Measurements from ENCODE around the gene LRRC15. TPM values are rescaled to one million over a fixed set of nuclear protein-coding genes. Genes with fewer than 3 reads are reported as not detected.

The LRRC15 gene
- total RNA-seq, 2 donors from 2014 or later = 0.11 TPM; not detected in 1

GRCh38 chr3:194390835-194391234 is 21.3 kb upstream of the LRRC15 start:
- Histone ChIP-seq H3K27ac (ENCODE audit: low read depth, low read length) (no peak overlapping the region), H3K27me3 (ENCODE audit: control insufficient read depth, insufficient read depth, low read length, poor library complexity, severe bottlenecking) (peaks cover 35% of the 10 kb centered on the region), H3K9ac (ENCODE audit: extremely low read depth, low read length, poor library complexity, severe bottlenecking) (no peak overlapping the region), H3K4me1 (ENCODE audit: control insufficient read depth, insufficient read depth, low read length) (peaks cover 3% of the 10 kb centered on the region), H3K4me3 (ENCODE audit: low read length) (no peak overlapping the region), H3K36me3 (ENCODE audit: control insufficient read depth, insufficient read depth, low read length) (no peaks in the 10 kb centered on the region), H3K9me3 (ENCODE audit: control insufficient read depth, low read length) (peaks cover 9% of the 10 kb centered on the region)
- TF ChIP-seq CTCF (conservative IDR thresholded peaks at IDR 0.05) = no peak
- H3K4me3 Mint-ChIP-seq = no peak overlapping the region
- H3K27me3 Mint-ChIP-seq (ENCODE audit: insufficient read depth) = peaks cover 20% of the 10 kb centered on the region
- peaks cover 9% of the 10 kb centered on the region for H3K9me3 Mint-ChIP-seq
- no peak for DNase-seq
- peaks cover 12% of the 10 kb centered on the region for H3K4me1 Mint-ChIP-seq
- H3K36me3 Mint-ChIP-seq (ENCODE audit: low read depth) = no peaks in the 10 kb centered on the region
- H3K27ac Mint-ChIP-seq = no peak overlapping the region

DNA sequence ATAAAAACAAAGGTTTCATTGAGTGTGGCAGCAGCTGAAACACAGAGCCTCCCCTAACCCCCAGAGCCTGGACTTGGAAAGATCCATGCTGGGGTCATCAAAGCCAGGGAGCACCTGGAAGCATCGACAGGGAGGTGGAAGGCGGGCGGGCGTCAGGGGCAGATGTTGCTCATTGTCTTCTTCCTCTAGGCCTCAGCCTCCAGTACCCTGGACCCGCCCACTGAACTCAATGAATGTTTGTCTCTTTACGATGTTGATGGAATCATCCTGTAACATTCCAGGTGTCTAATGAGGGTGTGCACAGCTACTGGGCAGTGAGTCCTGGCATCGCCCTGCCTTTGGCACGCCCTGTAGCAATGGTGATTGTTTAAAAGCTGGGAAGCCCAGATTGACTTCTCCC is 19.7 kb upstream of the LRRC15 start:
- Histone ChIP-seq H3K36me3 (ENCODE audit: control insufficient read depth, insufficient read depth, low read length) (no peaks in the 10 kb centered on the region), H3K27me3 (ENCODE audit: control insufficient read depth, insufficient read depth, low read length, poor library complexity, severe bottlenecking) (peaks cover 33% of the 10 kb centered on the region), H3K27ac (ENCODE audit: low read depth, low read length) (no peak overlapping the region), H3K9me3 (ENCODE audit: control insufficient read depth, low read length) (peaks cover 9% of the 10 kb centered on the region), H3K4me3 (ENCODE audit: low read length) (no peak overlapping the region), H3K9ac (ENCODE audit: extremely low read depth, low read length, poor library complexity, severe bottlenecking) (no peak overlapping the region), H3K4me1 (ENCODE audit: control insufficient read depth, insufficient read depth, low read length) (peaks cover 6% of the 10 kb centered on the region)
- no peak for TF ChIP-seq CTCF (conservative IDR thresholded peaks at IDR 0.05)
- Mint-ChIP-seq H3K27me3 (ENCODE audit: insufficient read depth) (peaks cover 24% of the 10 kb centered on the region), H3K4me1 (peaks cover 12% of the 10 kb centered on the region), H3K36me3 (ENCODE audit: low read depth) (no peaks in the 10 kb centered on the region), H3K27ac (no peak overlapping the region), H3K4me3 (no peak overlapping the region), H3K9me3 (peaks cover 9% of the 10 kb centered on the region)
- WGBS, 2 experiments (ENCODE audit: insufficient coverage in 1 of 2, insufficient read length in 1 of 2) = 94 to 95% methylated on average over 2 to 8 of the region's 8 CpGs
- DNase-seq = no peak

GRCh38 chr3:194387926-194388418 is 18.4 kb upstream of the LRRC15 start:
- H3K27me3 ChIP-seq (ENCODE audit: control insufficient read depth, insufficient read depth, low read length, poor library complexity, severe bottlenecking) = peaks cover 39% of the 10 kb centered on the region
- H3K9ac ChIP-seq (ENCODE audit: extremely low read depth, low read length, poor library complexity, severe bottlenecking) = no peak overlapping the region
- Mint-ChIP-seq H3K36me3 (ENCODE audit: low read depth) (no peaks in the 10 kb centered on the region), H3K4me1 (peaks cover 23% of the 10 kb centered on the region), H3K9me3 (peaks cover 9% of the 10 kb centered on the region), H3K4me3 (no peak overlapping the region), H3K27me3 (ENCODE audit: insufficient read depth) (peaks cover 34% of the 10 kb centered on the region), H3K27ac (no peak overlapping the region)
- peaks cover 9% of the 10 kb centered on the region for H3K9me3 ChIP-seq (ENCODE audit: control insufficient read depth, low read length)
- H3K27ac ChIP-seq (ENCODE audit: low read depth, low read length) = no peak overlapping the region
- peaks cover 12% of the 10 kb centered on the region for H3K4me1 ChIP-seq (ENCODE audit: control insufficient read depth, insufficient read depth, low read length)
- H3K36me3 ChIP-seq (ENCODE audit: control insufficient read depth, insufficient read depth, low read length) = no peaks in the 10 kb centered on the region
- no peak overlapping the region for H3K4me3 ChIP-seq (ENCODE audit: low read length)
- WGBS, 2 experiments (ENCODE audit: insufficient coverage in 1 of 2, insufficient read length in 1 of 2) = 89 to 100% methylated on average over 6 to 7 of the region's 8 CpGs
- DNase-seq = no peak
- TF ChIP-seq CTCF (conservative IDR thresholded peaks at IDR 0.05) = no peak

All from endodermal cell (in vitro differentiated cells).